HepG2 (cell line): ENCODE measurements around the gene MUL1. TPM values are rescaled to one million over a fixed set of nuclear protein-coding genes. Genes with fewer than 3 reads are reported as not detected.

Experiments
- ATF4 ChIP-seq, 2 experiments: fragments of 450-650 bp in 1 of 2; sonication (generic) in 1 of 2; formaldehyde crosslinking; IDR thresholded peaks; 2 replicates each; pipeline versions ENCODE4 v1.5.0 to v1.8.0; 2020 to 2022; ENCODE audit warnings: mild to moderate bottlenecking in 1 of 2, missing genetic modification reagents in 1 of 2
- CBFB ChIP-seq: sonication (generic); formaldehyde crosslinking; IDR thresholded peaks from 2 replicates; pipeline ENCODE4 v1.4.0; 2020; ENCODE audit warnings: missing genetic modification reagents
- HINFP ChIP-seq: sonication (generic); formaldehyde crosslinking; IDR thresholded peaks from 2 replicates; pipeline ENCODE4 v1.4.0; 2020; ENCODE audit warnings: low read depth, mild to moderate bottlenecking, missing genetic modification reagents
- HNRNPK ChIP-seq: fragments of 200-400 bp; formaldehyde crosslinking; IDR thresholded peaks from 2 replicates; pipeline ENCODE4 v1.6.1; 2018; ENCODE audit warnings: low read length, low read depth, moderate library complexity, mild to moderate bottlenecking; ENCODE audit not compliant: poor library complexity, severe bottlenecking
- SAFB2 ChIP-seq: sonication (generic); formaldehyde crosslinking; IDR thresholded peaks from 2 replicates; pipeline ENCODE4 v1.5.1; 2020; ENCODE audit warnings: missing genetic modification reagents, low read depth, mild to moderate bottlenecking, borderline replicate concordance
- SALL1 ChIP-seq: sonication (generic); formaldehyde crosslinking; IDR thresholded peaks from 2 replicates; pipeline ENCODE4 v1.8.0; 2022; ENCODE audit warnings: mild to moderate bottlenecking, missing genetic modification reagents
- SP140L ChIP-seq: sonication (generic); formaldehyde crosslinking; IDR thresholded peaks from 2 replicates; pipeline ENCODE4 v1.4.0; 2020; ENCODE audit warnings: missing genetic modification reagents, borderline replicate concordance
- ZFP36L1 ChIP-seq: sonication (generic); formaldehyde crosslinking; IDR thresholded peaks from 2 replicates; pipeline ENCODE4 v1.8.0; 2022; ENCODE audit warnings: mild to moderate bottlenecking, missing genetic modification reagents, moderate library complexity
- ZHX2 ChIP-seq, 2 experiments: sonication (generic) in 1 of 2; formaldehyde crosslinking in 1 of 2; IDR thresholded peaks; 2 replicates each; pipeline versions ENCODE4 v1.6.1 to v1.9.0; 2014 to 2022; ENCODE audit warnings: antibody characterized with exemption in 1 of 2, borderline replicate concordance in 1 of 2, inconsistent platforms in 1 of 2, low read depth in 1 of 2, missing genetic modification reagents in 1 of 2
- ZNF136 ChIP-seq: sonication (generic); formaldehyde crosslinking; IDR thresholded peaks from 2 replicates; pipeline ENCODE4 v1.8.1; 2022; ENCODE audit warnings: low read depth, mild to moderate bottlenecking, moderate library complexity, missing genetic modification reagents
- ZNF337 ChIP-seq: sonication (generic); formaldehyde crosslinking; IDR thresholded peaks from 2 replicates; pipeline ENCODE4 v1.5.1; 2020; ENCODE audit warnings: missing genetic modification reagents, low read depth, mild to moderate bottlenecking, borderline replicate concordance
- ZNF501 ChIP-seq: sonication (generic); formaldehyde crosslinking; IDR thresholded peaks from 2 replicates; pipeline ENCODE4 v1.5.1; 2020; ENCODE audit warnings: mild to moderate bottlenecking, moderate library complexity, missing genetic modification reagents
- ZNF687 ChIP-seq: sonication (generic); formaldehyde crosslinking; IDR thresholded peaks from 2 replicates; pipeline ENCODE4 v1.5.1; 2020; ENCODE audit warnings: mild to moderate bottlenecking, missing genetic modification reagents, moderate library complexity
- ZNF780A ChIP-seq: sonication (generic); formaldehyde crosslinking; IDR thresholded peaks from 2 replicates; pipeline ENCODE4 v1.8.0; 2022; ENCODE audit warnings: mild to moderate bottlenecking, missing genetic modification reagents, moderate library complexity
- polyA plus RNA-seq, 8 experiments: library from polyadenylated mRNA; depleted of rRNA in 3 of 8; stranded (reverse) in 7 of 8; unstranded in 1 of 8; fragments of >200 nt; fragmentation: Illumina TruSeq in 4 of 8; extraction: Trizol in 4 of 8; gene quantifications; 2 replicates each; pipeline versions ENCODE4 v1.2.1 to v1.2.3, GENCODE V29; 2011 to 2016; ENCODE audit warnings: low read depth in 4 of 8, missing spikeins in 1 of 8, mixed read lengths in 1 of 8; ENCODE audit not compliant: insufficient read depth in 1 of 8
- total RNA-seq, 5 experiments: library from RNA; depleted of rRNA; stranded (reverse); fragments of >200 nt; fragmentation: Illumina TruSeq; extraction: Trizol; gene quantifications; 2 replicates each; pipeline ENCODE4 v1.2.3, GENCODE V29; 2016; ENCODE audit warnings: low read depth in 1 of 5

The MUL1 gene
- total and polyA plus RNA-seq, 2 of the 13 experiments (the other 11 are each of a cell fraction or from before 2014, with no cell fraction given) = 21.5 to 26.5 TPM

- TF ChIP-seq ATF4 (CRISPR knock-in tag; IDR thresholded peaks at IDR 0.05) (peak in 1 of 2 experiments; percentile 4; a peak in 1 of 4 replicates), SALL1 (CRISPR knock-in tag) (peak; percentile 87), ZHX2 (IDR thresholded peaks at IDR 0.05; ENCODE audit: low read depth) (peak; percentile 79), ZHX2 (CRISPR knock-in tag; IDR thresholded peaks at IDR 0.05; ENCODE audit: borderline replicate concordance) (no peak), HNRNPK (no peak), ZNF136 (CRISPR knock-in tag) (no peak), ZNF687 (CRISPR knock-in tag) (peak; percentile 86), HINFP (CRISPR knock-in tag) (no peak), ZNF780A (no peak), ZNF501 (CRISPR knock-in tag) (peak; percentile 89), CBFB (CRISPR knock-in tag) (peak; percentile 40; the same call in 1 of the 2 replicates), ZFP36L1 (CRISPR knock-in tag) (no peak), ZNF337 (CRISPR knock-in tag) (no peak), SP140L (CRISPR knock-in tag) (no peak), SAFB2 (CRISPR knock-in tag) (peak; percentile 84; the same call in 1 of the 2 replicates)
These were observed at the start of gene MUL1 (continued) for GRCh38 chr1:20507564-20508410.
